Keratinocyte (primary cell): ENCODE data around the gene SGIP1. TPM values are rescaled to one million over a fixed set of nuclear protein-coding genes. Genes with fewer than 3 reads are reported as not detected.
"Not testable (repeated sequence)": the region's sequence is repeated elsewhere in the genome, so short reads cannot be mapped to it uniquely, and the experiment has no call there.

Experiments used
- DNase-seq: peaks from one replicate; pipeline ENCODE4 v3.0.0-alpha.2; 2011; ENCODE audit warnings: low read depth, missing footprints, low spot score
- FAIRE-seq: peaks from 2 replicates; lab custom pipeline; 2011; peaks lifted over from hg19 to GRCh38; lab: Jason Lieb, UNC
- H2AFZ ChIP-seq: 2 replicates; pipeline ENCODE4 v1.6.0; 2012; ENCODE audit warnings: low read length, control low read depth, inconsistent platforms; ENCODE audit not compliant: control insufficient read depth
- H3K27ac ChIP-seq: 2 replicates; pipeline ENCODE4 v1.5.1; 2011; ENCODE audit warnings: low read length; ENCODE audit not compliant: control insufficient read depth, insufficient read depth
- H3K27me3 ChIP-seq: 3 replicates; pipeline ENCODE4 v1.6.0; 2011; ENCODE audit warnings: low read length; ENCODE audit not compliant: control insufficient read depth, insufficient read depth; ENCODE audit errors: extremely low read depth
- H3K36me3 ChIP-seq, 2 experiments: 2 replicates in 1 of 2; 3 replicates in 1 of 2; pipeline ENCODE4 v1.5.1; 2011; ENCODE audit warnings: low read length in 2 of 2, mild to moderate bottlenecking in 1 of 2; ENCODE audit not compliant: control insufficient read depth in 2 of 2, insufficient read depth in 2 of 2; ENCODE audit errors: extremely low read depth in 1 of 2
- H3K4me1 ChIP-seq: 3 replicates; pipeline ENCODE4 v1.5.1; 2011; ENCODE audit warnings: low read length; ENCODE audit not compliant: control insufficient read depth, insufficient read depth; ENCODE audit errors: extremely low read depth
- H3K4me2 ChIP-seq: 3 replicates; pipeline ENCODE4 v1.6.0; 2011; ENCODE audit warnings: low read depth, low read length; ENCODE audit not compliant: control insufficient read depth, insufficient read depth; ENCODE audit errors: extremely low read depth
- H3K4me3 ChIP-seq, 3 experiments: fragments of 200-600 bp in 1 of 3; sonication (generic) in 1 of 3; 2 replicates in 2 of 3; 3 replicates in 1 of 3; pipeline ENCODE4 v1.5.1; 2011 to 2016; ENCODE audit warnings: low read length in 3 of 3, mild to moderate bottlenecking in 3 of 3, control low read depth in 2 of 3, inconsistent platforms in 1 of 3, low read depth in 1 of 3, mixed read lengths in 1 of 3, mixed run types in 1 of 3, moderate library complexity in 1 of 3; ENCODE audit not compliant: control insufficient read depth in 2 of 3, insufficient read depth in 2 of 3; ENCODE audit errors: extremely low read depth in 1 of 3
- H3K79me2 ChIP-seq: 2 replicates; pipeline ENCODE4 v1.6.0; 2012; ENCODE audit warnings: low read length; ENCODE audit not compliant: control insufficient read depth, insufficient read depth
- H3K9ac ChIP-seq: 3 replicates; pipeline ENCODE4 v1.6.0; 2011; ENCODE audit warnings: low read length; ENCODE audit not compliant: control insufficient read depth, insufficient read depth; ENCODE audit errors: extremely low read depth
- H3K9me1 ChIP-seq: 3 replicates; pipeline ENCODE4 v1.6.0; 2011; ENCODE audit warnings: low read length; ENCODE audit not compliant: control insufficient read depth, insufficient read depth; ENCODE audit errors: extremely low read depth
- H3K9me3 ChIP-seq: 2 replicates; pipeline ENCODE4 v1.5.1; 2012; ENCODE audit warnings: low read depth, low read length; ENCODE audit not compliant: control insufficient read depth
- H4K20me1 ChIP-seq: 3 replicates; pipeline ENCODE4 v1.6.0; 2011; ENCODE audit warnings: low read length; ENCODE audit not compliant: control insufficient read depth, insufficient read depth; ENCODE audit errors: extremely low read depth
- EZH2 ChIP-seq: IDR thresholded peaks from one replicate; pipeline ENCODE4 v1.6.1; 2012; ENCODE audit warnings: inconsistent platforms, mild to moderate bottlenecking, low read length, moderate library complexity
- dilution Hi-C: fragments of 300-500 bp; cut with MboI; formaldehyde crosslinking; loops from one replicate; pipeline ENCODE4 v1.7.0; 2020; ENCODE audit warnings: low sequenced_read_pairs; ENCODE audit not compliant: extremely low pct_ligation_motif_present
- polyA plus RNA-seq, 5 experiments: library from polyadenylated mRNA; depleted of rRNA in 3 of 5; stranded (reverse) in 3 of 5; stranded (forward) in 1 of 5; unstranded in 1 of 5; fragments of >200 nt; gene quantifications; 1 replicate in 1 of 5; 2 replicates in 3 of 5; 3 replicates in 1 of 5; pipeline versions ENCODE4 v1.2.1 to v1.2.3, GENCODE V29; 2011 to 2012; ENCODE audit warnings: missing spikeins in 2 of 5, low read depth in 1 of 5, low replicate concordance in 1 of 5
- TF ChIP-seq, protein P1 (sequence below), 3 experiments: IDR thresholded peaks in 1 of 3; conservative IDR thresholded peaks in 1 of 3; optimal IDR thresholded peaks in 1 of 3; 2 replicates in 2 of 3; 3 replicates in 1 of 3; pipeline versions ENCODE3 to v1.5.1; 2011; ENCODE audit warnings: low read length in 3 of 3, mild to moderate bottlenecking in 3 of 3, moderate library complexity in 2 of 3, control low read depth in 1 of 3, inconsistent platforms in 1 of 3; ENCODE audit not compliant: insufficient read depth in 2 of 3; ENCODE audit errors: extremely low read depth in 1 of 3

The SGIP1 gene
- polyA plus RNA-seq, 1 donor (not counting 4 experiments of a cell fraction or from before 2014, with no cell fraction given) = 0.05 TPM

DNA sequence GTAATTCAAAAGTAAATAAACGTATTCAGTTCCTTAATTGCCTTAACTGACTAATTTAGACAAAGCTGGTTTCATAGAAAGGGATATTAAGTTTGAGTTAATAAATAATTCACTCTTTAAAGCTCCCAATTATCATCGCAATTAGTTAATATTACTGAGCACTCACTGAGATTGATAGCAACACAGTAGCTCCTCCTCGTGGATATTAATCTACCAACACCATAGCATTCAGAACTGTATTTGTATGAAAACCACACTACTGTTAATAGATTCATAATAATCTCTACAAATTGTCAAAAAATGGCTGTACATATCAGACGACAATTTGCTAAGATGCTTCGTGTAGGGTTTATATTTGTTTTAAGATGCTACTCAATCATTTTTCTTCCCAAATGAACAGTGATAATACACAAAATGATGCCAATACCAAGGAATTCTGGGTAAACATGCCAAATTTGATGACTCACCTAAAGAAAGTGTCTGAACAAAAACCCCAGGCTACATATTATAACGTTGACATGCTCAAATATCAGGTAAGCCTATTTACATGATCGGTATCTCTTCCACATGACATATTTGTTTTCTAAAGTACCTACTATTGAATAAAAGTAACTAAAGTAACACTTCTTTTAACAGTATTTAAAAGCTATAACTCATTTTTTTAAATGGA, 199.5 kb downstream of the SGIP1 start:
- Histone ChIP-seq H3K36me3 (no peaks in the 10 kb centered on the region), H3K9me1 (no peaks in the 10 kb centered on the region), H4K20me1 (no peaks in the 10 kb centered on the region), H3K4me2 (no peak overlapping the region), H2AFZ (peak overlapping the region; percentile 49), H3K79me2 (no peaks in the 10 kb centered on the region), H3K9ac (no peak overlapping the region), H3K9me3 (no peaks in the 10 kb centered on the region), H3K27ac (no peak overlapping the region), H3K4me1 (peaks cover 20% of the 10 kb centered on the region), H3K4me3 (no peak overlapping the region), H3K27me3 (no peaks in the 10 kb centered on the region)
- FAIRE-seq (no peak), DNase-seq (no peak)
- no peak for TF ChIP-seq EZH2
- TF ChIP-seq, protein P1, sequence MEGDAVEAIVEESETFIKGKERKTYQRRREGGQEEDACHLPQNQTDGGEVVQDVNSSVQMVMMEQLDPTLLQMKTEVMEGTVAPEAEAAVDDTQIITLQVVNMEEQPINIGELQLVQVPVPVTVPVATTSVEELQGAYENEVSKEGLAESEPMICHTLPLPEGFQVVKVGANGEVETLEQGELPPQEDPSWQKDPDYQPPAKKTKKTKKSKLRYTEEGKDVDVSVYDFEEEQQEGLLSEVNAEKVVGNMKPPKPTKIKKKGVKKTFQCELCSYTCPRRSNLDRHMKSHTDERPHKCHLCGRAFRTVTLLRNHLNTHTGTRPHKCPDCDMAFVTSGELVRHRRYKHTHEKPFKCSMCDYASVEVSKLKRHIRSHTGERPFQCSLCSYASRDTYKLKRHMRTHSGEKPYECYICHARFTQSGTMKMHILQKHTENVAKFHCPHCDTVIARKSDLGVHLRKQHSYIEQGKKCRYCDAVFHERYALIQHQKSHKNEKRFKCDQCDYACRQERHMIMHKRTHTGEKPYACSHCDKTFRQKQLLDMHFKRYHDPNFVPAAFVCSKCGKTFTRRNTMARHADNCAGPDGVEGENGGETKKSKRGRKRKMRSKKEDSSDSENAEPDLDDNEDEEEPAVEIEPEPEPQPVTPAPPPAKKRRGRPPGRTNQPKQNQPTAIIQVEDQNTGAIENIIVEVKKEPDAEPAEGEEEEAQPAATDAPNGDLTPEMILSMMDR (optimal IDR thresholded peaks at IDR 0.05 in 1 of 3, IDR thresholded peaks at IDR 0.05 in 1 of 3, conservative IDR thresholded peaks at IDR 0.05 in 1 of 3; ENCODE audit: extremely low read depth in 1 of 3, insufficient read depth in 2 of 3, low read length in 3 of 3) = peak in 2 of 3 experiments; percentile 6 to 25
- dilution Hi-C loops = no loop called here

DNA sequence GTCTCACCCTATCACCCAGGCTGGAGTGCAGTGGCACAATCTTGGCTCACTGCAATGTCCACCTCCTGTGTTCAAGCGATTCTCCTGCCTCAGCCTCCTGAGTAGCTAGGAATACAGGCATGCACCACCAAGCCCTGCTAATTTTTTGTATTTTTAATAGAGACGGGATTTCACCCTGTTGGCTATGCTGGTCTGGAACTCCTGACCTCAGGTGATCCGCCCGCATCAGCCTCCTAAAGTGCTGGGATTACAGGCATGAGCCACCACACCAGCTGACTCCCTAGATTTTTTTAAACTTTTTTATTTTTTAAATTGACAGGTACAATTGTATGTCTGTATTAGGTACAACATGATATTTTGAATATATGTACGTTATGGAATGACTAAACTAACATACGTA, 200.6 kb downstream of the SGIP1 start:
- H3K36me3 ChIP-seq, dilution Hi-C loops, H3K79me2 ChIP-seq, H3K4me3 ChIP-seq, H3K9me3 ChIP-seq, H2AFZ ChIP-seq, DNase-seq, H3K9me1 ChIP-seq, FAIRE-seq, H3K27me3 ChIP-seq, H3K27ac ChIP-seq, H4K20me1 ChIP-seq, H3K4me2 ChIP-seq, H3K9ac ChIP-seq: not testable (repeated sequence)
- H3K4me1 ChIP-seq = peaks cover 14% of the 10 kb centered on the region

DNA sequence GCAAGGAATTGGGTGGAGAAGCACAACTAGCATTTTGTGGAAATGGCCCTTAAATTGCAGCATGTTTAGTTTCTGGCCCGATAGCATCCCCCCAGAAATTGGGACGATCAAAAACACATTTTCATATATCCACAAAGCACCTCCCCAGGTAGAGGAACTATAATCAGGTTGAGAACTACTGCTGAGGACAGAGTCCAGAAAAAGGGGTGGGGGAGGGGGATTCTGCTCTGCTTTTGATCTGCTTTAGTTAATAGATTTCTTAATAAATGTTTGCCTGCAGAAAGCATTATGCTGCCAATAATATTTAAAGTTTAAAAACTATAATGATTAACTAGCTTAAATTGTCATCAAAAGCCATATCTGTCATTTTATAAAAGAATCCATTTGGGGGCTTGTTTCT, 203.9 kb downstream of the SGIP1 start:
- H3K9ac ChIP-seq = no peak overlapping the region
- H3K9me1 ChIP-seq = no peaks in the 10 kb centered on the region
- no peaks in the 10 kb centered on the region for H3K79me2 ChIP-seq
- H3K27ac ChIP-seq = no peak overlapping the region
- no peak for FAIRE-seq
- H3K4me3 ChIP-seq = no peak overlapping the region
- H4K20me1 ChIP-seq = no peaks in the 10 kb centered on the region
- H2AFZ ChIP-seq = no peak overlapping the region
- no peaks in the 10 kb centered on the region for H3K27me3 ChIP-seq
- peaks cover 9% of the 10 kb centered on the region for H3K4me1 ChIP-seq
- H3K9me3 ChIP-seq = no peaks in the 10 kb centered on the region
- TF ChIP-seq EZH2 = no peak
- TF ChIP-seq, protein P1 (optimal IDR thresholded peaks at IDR 0.05 in 1 of 3, IDR thresholded peaks at IDR 0.05 in 1 of 3, conservative IDR thresholded peaks at IDR 0.05 in 1 of 3; ENCODE audit: extremely low read depth in 1 of 3, insufficient read depth in 2 of 3, low read length in 3 of 3) = no peak
- H3K36me3 ChIP-seq = no peaks in the 10 kb centered on the region
- no peak overlapping the region for H3K4me2 ChIP-seq
- no peak for DNase-seq
- dilution Hi-C loops = no loop called here
